Cerebellar cortex (tissue), 1 donor: ENCODE data around the gene SLC25A12.
"Not testable (repeated sequence)": the region's sequence is repeated elsewhere in the genome, so short reads cannot be mapped to it uniquely, and the experiment has no call there.

Experiments used
- DNase-seq: peaks from one replicate; pipeline ENCODE4 v3.0.0-alpha.2; 2015; ENCODE audit warnings: low spot score

The SLC25A12 gene

GRCh38 chr2:171788316-171788993 lies 105.6 kb downstream of the SLC25A12 start:
- DNase-seq: no peak

- no peak for DNase-seq
Measured at GRCh38 chr2:171787333-171788072, 106.5 kb downstream of the SLC25A12 start.

GRCh38 chr2:171785450-171785849 lies 108.6 kb downstream of the SLC25A12 start:
- no peak for DNase-seq

GRCh38 chr2:171778515-171778914 lies 115.5 kb downstream of the SLC25A12 start:
- no peak for DNase-seq

GRCh38 chr2:171774581-171774980 lies 119.5 kb downstream of the SLC25A12 start:
- DNase-seq: not testable (repeated sequence)

GRCh38 chr2:171772373-171772772 lies 121.7 kb downstream of the SLC25A12 start:
- DNase-seq: no peak

- no peak for DNase-seq
Measured at GRCh38 chr2:171771463-171771862, 122.6 kb downstream of the SLC25A12 start.

GRCh38 chr2:171763602-171764001 lies 130.4 kb downstream of the SLC25A12 start:
- no peak for DNase-seq

- DNase-seq: no peak
Measured at GRCh38 chr2:171762879-171763573, 131.0 kb downstream of the SLC25A12 start.

GRCh38 chr2:171761176-171761575 lies 132.9 kb downstream of the SLC25A12 start:
- DNase-seq: not testable (repeated sequence)

GRCh38 chr2:171758762-171759161 lies 135.3 kb downstream of the SLC25A12 start:
- DNase-seq: not testable (repeated sequence)

- DNase-seq: no peak
Measured at GRCh38 chr2:171754254-171754939, 139.6 kb downstream of the SLC25A12 start.

- no peak for DNase-seq
Measured at GRCh38 chr2:171747371-171747770, 146.7 kb downstream of the SLC25A12 start.

- DNase-seq: no peak
Measured at GRCh38 chr2:171745806-171746205, 148.2 kb downstream of the SLC25A12 start.

- no peak for DNase-seq
Measured at GRCh38 chr2:171745141-171745540, 148.9 kb downstream of the SLC25A12 start.

- no peak for DNase-seq
Measured at GRCh38 chr2:171742760-171743159, 151.3 kb downstream of the SLC25A12 start.

GRCh38 chr2:171741189-171741588 lies 152.9 kb downstream of the SLC25A12 start:
- DNase-seq: no peak

- no peak for DNase-seq
Measured at GRCh38 chr2:171735991-171736710, 157.9 kb downstream of the SLC25A12 start.
